ENCODE measurements around the gene TRHDE. TPM values are rescaled to one million over a fixed set of nuclear protein-coding genes. Genes with fewer than 3 reads are reported as not detected.

Gene TRHDE
- polyA plus RNA-seq, 1 donor from 2014 or later = 20.6 TPM

DNA sequence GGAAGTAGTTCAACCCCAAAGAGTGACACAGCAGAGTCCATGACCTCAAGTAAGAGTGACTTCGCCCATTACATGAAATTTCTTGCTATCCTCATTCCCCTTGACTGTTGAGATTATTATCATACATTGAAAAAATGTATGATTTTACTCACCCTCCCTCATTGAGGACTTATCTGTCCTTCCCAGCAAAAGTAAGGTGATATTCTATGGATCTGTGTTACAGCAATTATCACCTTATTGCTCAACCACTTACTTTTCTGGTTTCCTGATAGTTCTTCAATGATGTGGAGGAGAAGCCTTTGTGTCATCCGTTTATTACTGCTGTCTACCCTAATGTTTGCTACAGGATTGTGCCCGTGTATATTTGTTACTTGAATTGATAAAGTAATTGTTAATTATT lies 306.2 kb downstream of the TRHDE start:
- TF ChIP-seq RAD21 (conservative IDR thresholded peaks at IDR 0.05) (no peak), MXI1 (conservative IDR thresholded peaks at IDR 0.05; ENCODE audit: poor library complexity, severe bottlenecking) (no peak), SMC3 (conservative IDR thresholded peaks at IDR 0.05; ENCODE audit: poor library complexity) (no peak), TAF1 (IDR thresholded peaks at IDR 0.05; ENCODE audit: low read depth) (no peak), EZH2 (IDR thresholded peaks at IDR 0.05; ENCODE audit: borderline replicate concordance, insufficient read depth, low read length, poor library complexity, severe bottlenecking) (no peak), POLR2AphosphoS5 (IDR thresholded peaks at IDR 0.05) (no peak)
- TF ChIP-seq, protein P1, sequence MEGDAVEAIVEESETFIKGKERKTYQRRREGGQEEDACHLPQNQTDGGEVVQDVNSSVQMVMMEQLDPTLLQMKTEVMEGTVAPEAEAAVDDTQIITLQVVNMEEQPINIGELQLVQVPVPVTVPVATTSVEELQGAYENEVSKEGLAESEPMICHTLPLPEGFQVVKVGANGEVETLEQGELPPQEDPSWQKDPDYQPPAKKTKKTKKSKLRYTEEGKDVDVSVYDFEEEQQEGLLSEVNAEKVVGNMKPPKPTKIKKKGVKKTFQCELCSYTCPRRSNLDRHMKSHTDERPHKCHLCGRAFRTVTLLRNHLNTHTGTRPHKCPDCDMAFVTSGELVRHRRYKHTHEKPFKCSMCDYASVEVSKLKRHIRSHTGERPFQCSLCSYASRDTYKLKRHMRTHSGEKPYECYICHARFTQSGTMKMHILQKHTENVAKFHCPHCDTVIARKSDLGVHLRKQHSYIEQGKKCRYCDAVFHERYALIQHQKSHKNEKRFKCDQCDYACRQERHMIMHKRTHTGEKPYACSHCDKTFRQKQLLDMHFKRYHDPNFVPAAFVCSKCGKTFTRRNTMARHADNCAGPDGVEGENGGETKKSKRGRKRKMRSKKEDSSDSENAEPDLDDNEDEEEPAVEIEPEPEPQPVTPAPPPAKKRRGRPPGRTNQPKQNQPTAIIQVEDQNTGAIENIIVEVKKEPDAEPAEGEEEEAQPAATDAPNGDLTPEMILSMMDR (IDR thresholded peaks at IDR 0.05; ENCODE audit: poor library complexity, severe bottlenecking) = no peak
- Histone ChIP-seq H3K9me2 (ENCODE audit: insufficient read depth, low read length) (no peaks in the 10 kb centered on the region), H3K9me3 (ENCODE audit: low read length) (no peaks in the 10 kb centered on the region), H3K9ac (ENCODE audit: low read length) (no peak overlapping the region), H3K79me2 (replicated peaks; ENCODE audit: insufficient read depth, low read length) (no peaks in the 10 kb centered on the region), H3F3A (ENCODE audit: insufficient read depth, low read length, poor library complexity, severe bottlenecking) (no peaks in the 10 kb centered on the region), H3K27ac (ENCODE audit: low read length) (no peak overlapping the region), H4K20me1 (ENCODE audit: insufficient read depth) (no peaks in the 10 kb centered on the region), H2AFZ (ENCODE audit: low read depth, low read length) (no peak overlapping the region), H3K36me3 (ENCODE audit: insufficient read depth, low read length) (no peaks in the 10 kb centered on the region), H3K4me2 (ENCODE audit: low read length) (no peak overlapping the region), H3K27me3 (ENCODE audit: insufficient read depth, low read depth, low read length) (no peaks in the 10 kb centered on the region), H3K4me3 (ENCODE audit: low read length) (no peak overlapping the region)

DNA sequence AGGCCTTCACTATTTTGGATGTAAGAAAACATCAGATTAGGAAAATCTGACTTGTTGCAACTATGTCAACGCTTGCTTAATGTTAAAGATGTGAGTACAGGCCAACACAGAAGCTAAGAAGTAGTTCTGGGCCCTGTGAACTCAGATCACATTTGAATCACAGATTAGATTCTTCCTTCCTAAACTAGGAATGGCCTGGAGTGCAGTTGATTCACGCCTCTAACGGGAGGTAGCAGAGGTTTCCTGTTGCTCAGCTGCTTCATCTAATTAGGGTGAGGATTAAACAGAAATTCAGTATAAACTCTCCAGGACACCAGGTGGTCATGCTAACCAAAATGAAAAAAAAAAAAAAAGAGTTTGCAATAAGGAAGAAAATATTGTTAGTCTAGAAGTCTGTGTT lies 314.3 kb downstream of the TRHDE start:
- Histone ChIP-seq H3K4me3 (ENCODE audit: low read length) (no peak overlapping the region), H3K79me2 (replicated peaks; ENCODE audit: insufficient read depth, low read length) (no peaks in the 10 kb centered on the region), H3F3A (ENCODE audit: insufficient read depth, low read length, poor library complexity, severe bottlenecking) (no peaks in the 10 kb centered on the region), H2AFZ (ENCODE audit: low read depth, low read length) (no peak overlapping the region), H3K36me3 (ENCODE audit: insufficient read depth, low read length) (no peaks in the 10 kb centered on the region), H4K20me1 (ENCODE audit: insufficient read depth) (no peaks in the 10 kb centered on the region), H3K27ac (ENCODE audit: low read length) (no peak overlapping the region), H3K9me2 (ENCODE audit: insufficient read depth, low read length) (no peaks in the 10 kb centered on the region), H3K9ac (ENCODE audit: low read length) (no peak overlapping the region), H3K27me3 (ENCODE audit: insufficient read depth, low read depth, low read length) (no peaks in the 10 kb centered on the region), H3K9me3 (ENCODE audit: low read length) (no peaks in the 10 kb centered on the region), H3K4me2 (ENCODE audit: low read length) (no peak overlapping the region)
- TF ChIP-seq MXI1 (conservative IDR thresholded peaks at IDR 0.05; ENCODE audit: poor library complexity, severe bottlenecking) (no peak), RAD21 (conservative IDR thresholded peaks at IDR 0.05) (no peak), EZH2 (IDR thresholded peaks at IDR 0.05; ENCODE audit: borderline replicate concordance, insufficient read depth, low read length, poor library complexity, severe bottlenecking) (no peak), EP300 (conservative IDR thresholded peaks at IDR 0.05; ENCODE audit: poor library complexity, severe bottlenecking) (no peak), SMC3 (conservative IDR thresholded peaks at IDR 0.05; ENCODE audit: poor library complexity) (no peak)
- TF ChIP-seq, protein P1 (IDR thresholded peaks at IDR 0.05; ENCODE audit: poor library complexity, severe bottlenecking) = no peak

DNA sequence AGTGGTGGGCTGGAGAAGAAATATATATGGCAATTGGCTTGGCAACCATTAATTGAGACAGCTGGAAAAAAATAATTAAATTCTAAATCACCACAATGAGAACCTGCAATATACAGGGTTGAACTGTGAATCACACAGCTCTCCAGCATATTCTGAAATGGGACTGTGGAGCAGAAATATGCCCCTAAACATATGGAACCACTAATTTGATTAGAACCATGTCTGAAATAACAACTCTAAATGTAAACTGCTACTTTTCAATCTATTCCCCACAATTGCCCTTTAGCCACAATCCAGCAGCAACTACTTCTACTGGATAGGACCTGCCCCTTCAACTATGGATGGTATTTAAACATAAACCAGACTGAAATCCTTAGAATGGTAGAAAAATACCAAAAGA lies 330.4 kb downstream of the TRHDE start:
- TF ChIP-seq MXI1 (conservative IDR thresholded peaks at IDR 0.05; ENCODE audit: poor library complexity, severe bottlenecking) = no peak
- TF ChIP-seq RAD21 (conservative IDR thresholded peaks at IDR 0.05) = no peak
- TF ChIP-seq POLR2AphosphoS5 (IDR thresholded peaks at IDR 0.05) = no peak
- TF ChIP-seq, protein P2, sequence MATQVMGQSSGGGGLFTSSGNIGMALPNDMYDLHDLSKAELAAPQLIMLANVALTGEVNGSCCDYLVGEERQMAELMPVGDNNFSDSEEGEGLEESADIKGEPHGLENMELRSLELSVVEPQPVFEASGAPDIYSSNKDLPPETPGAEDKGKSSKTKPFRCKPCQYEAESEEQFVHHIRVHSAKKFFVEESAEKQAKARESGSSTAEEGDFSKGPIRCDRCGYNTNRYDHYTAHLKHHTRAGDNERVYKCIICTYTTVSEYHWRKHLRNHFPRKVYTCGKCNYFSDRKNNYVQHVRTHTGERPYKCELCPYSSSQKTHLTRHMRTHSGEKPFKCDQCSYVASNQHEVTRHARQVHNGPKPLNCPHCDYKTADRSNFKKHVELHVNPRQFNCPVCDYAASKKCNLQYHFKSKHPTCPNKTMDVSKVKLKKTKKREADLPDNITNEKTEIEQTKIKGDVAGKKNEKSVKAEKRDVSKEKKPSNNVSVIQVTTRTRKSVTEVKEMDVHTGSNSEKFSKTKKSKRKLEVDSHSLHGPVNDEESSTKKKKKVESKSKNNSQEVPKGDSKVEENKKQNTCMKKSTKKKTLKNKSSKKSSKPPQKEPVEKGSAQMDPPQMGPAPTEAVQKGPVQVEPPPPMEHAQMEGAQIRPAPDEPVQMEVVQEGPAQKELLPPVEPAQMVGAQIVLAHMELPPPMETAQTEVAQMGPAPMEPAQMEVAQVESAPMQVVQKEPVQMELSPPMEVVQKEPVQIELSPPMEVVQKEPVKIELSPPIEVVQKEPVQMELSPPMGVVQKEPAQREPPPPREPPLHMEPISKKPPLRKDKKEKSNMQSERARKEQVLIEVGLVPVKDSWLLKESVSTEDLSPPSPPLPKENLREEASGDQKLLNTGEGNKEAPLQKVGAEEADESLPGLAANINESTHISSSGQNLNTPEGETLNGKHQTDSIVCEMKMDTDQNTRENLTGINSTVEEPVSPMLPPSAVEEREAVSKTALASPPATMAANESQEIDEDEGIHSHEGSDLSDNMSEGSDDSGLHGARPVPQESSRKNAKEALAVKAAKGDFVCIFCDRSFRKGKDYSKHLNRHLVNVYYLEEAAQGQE (IDR thresholded peaks at IDR 0.05; ENCODE audit: borderline replicate concordance) = no peak
- TF ChIP-seq EP300 (conservative IDR thresholded peaks at IDR 0.05; ENCODE audit: poor library complexity, severe bottlenecking) = no peak
- Histone ChIP-seq H3K9ac (ENCODE audit: low read length) (no peak overlapping the region), H3K27me3 (ENCODE audit: insufficient read depth, low read depth, low read length) (no peaks in the 10 kb centered on the region), H3K79me2 (replicated peaks; ENCODE audit: insufficient read depth, low read length) (no peaks in the 10 kb centered on the region), H3K27ac (ENCODE audit: low read length) (no peak overlapping the region), H3F3A (ENCODE audit: insufficient read depth, low read length, poor library complexity, severe bottlenecking) (no peaks in the 10 kb centered on the region), H3K4me2 (ENCODE audit: low read length) (no peak overlapping the region), H3K4me3 (ENCODE audit: low read length) (no peak overlapping the region), H3K9me2 (ENCODE audit: insufficient read depth, low read length) (no peaks in the 10 kb centered on the region), H3K9me3 (ENCODE audit: low read length) (peaks cover 7% of the 10 kb centered on the region), H2AFZ (ENCODE audit: low read depth, low read length) (no peak overlapping the region), H3K36me3 (ENCODE audit: insufficient read depth, low read length) (no peaks in the 10 kb centered on the region), H4K20me1 (ENCODE audit: insufficient read depth) (no peaks in the 10 kb centered on the region)
